GM23338 (cell line): Measurements from ENCODE around the gene ADGRE3. TPM values are rescaled to one million over a fixed set of nuclear protein-coding genes. Genes with fewer than 3 reads are reported as not detected.

Experiments used
- ATAC-seq: fragments of 200-7000 bp; cut with Tn5 transposase; 3 replicates; pipeline ENCODE4 v1.9.1; 2020
- DNase-seq: peaks from one replicate; pipeline ENCODE4 v3.0.0-alpha.2; 2015; ENCODE audit warnings: low spot score
- H2AFZ ChIP-seq: fragments of 200-600 bp; sonication (generic); 2 replicates; pipeline ENCODE4 v1.8.0; 2016; ENCODE audit warnings: antibody characterized with exemption, mild to moderate bottlenecking, moderate library complexity
- H3F3A ChIP-seq: fragments of 200-600 bp; sonication (generic); replicated peaks from 2 replicates; pipeline ENCODE4 v1.8.0; 2017; ENCODE audit warnings: antibody characterized with exemption, mixed run types, low read depth
- H3K27ac ChIP-seq: fragments of 200-600 bp; sonication (generic); 2 replicates; pipeline ENCODE4 v1.6.1; 2016; ENCODE audit warnings: low read depth
- H3K27me3 ChIP-seq: fragments of 200-600 bp; sonication (generic); 2 replicates; pipeline ENCODE4 v1.8.0; 2016; ENCODE audit warnings: mild to moderate bottlenecking, mixed run types, moderate library complexity; ENCODE audit not compliant: insufficient read depth
- H3K36me3 ChIP-seq: fragments of 200-600 bp; sonication (generic); 2 replicates; pipeline ENCODE4 v1.8.0; 2016; ENCODE audit warnings: mild to moderate bottlenecking; ENCODE audit not compliant: insufficient read depth
- H3K4me1 ChIP-seq: fragments of 200-600 bp; sonication (generic); 2 replicates; pipeline ENCODE4 v1.8.0; 2016; ENCODE audit warnings: mild to moderate bottlenecking, moderate library complexity; ENCODE audit not compliant: insufficient read depth
- H3K4me2 ChIP-seq: fragments of 200-600 bp; sonication (generic); 2 replicates; pipeline ENCODE4 v1.7.1; 2017; ENCODE audit warnings: mixed run types
- H3K4me3 ChIP-seq: fragments of 200-600 bp; sonication (generic); 2 replicates; pipeline ENCODE4 v1.6.1; 2016; ENCODE audit warnings: mixed run types
- H3K79me2 ChIP-seq: fragments of 200-600 bp; sonication (generic); replicated peaks from 2 replicates; pipeline ENCODE4 v1.8.0; 2017; ENCODE audit warnings: mild to moderate bottlenecking; ENCODE audit not compliant: insufficient read depth
- H3K9me2 ChIP-seq: fragments of 200-600 bp; sonication (generic); 2 replicates; pipeline ENCODE4 v1.8.0; 2017; ENCODE audit not compliant: insufficient read depth
- H4K20me1 ChIP-seq: fragments of 200-600 bp; sonication (generic); replicated peaks from 2 replicates; pipeline ENCODE4 v1.8.0; 2017; ENCODE audit warnings: mild to moderate bottlenecking; ENCODE audit not compliant: insufficient read depth
- H3K27ac Mint-ChIP-seq: 2 replicates; pipeline ENCODE4 v1.8.0; 2020; ENCODE audit warnings: inconsistent platforms, mild to moderate bottlenecking, moderate library complexity, mixed read lengths
- H3K27me3 Mint-ChIP-seq: 3 replicates; pipeline ENCODE4 v1.8.0; 2022; ENCODE audit warnings: low read depth, mild to moderate bottlenecking, moderate library complexity, mixed read lengths, inconsistent platforms; ENCODE audit not compliant: insufficient read depth, poor library complexity
- H3K36me3 Mint-ChIP-seq: 3 replicates; pipeline ENCODE4 v1.8.0; 2021; ENCODE audit warnings: low read depth, mild to moderate bottlenecking, inconsistent platforms, moderate library complexity, mixed read lengths
- H3K4me1 Mint-ChIP-seq: 3 replicates; pipeline ENCODE4 v1.8.0; 2020; ENCODE audit warnings: mild to moderate bottlenecking, inconsistent platforms, mixed read lengths
- H3K4me3 Mint-ChIP-seq: 3 replicates; pipeline ENCODE4 v1.8.0; 2021; ENCODE audit warnings: moderate library complexity, mild to moderate bottlenecking, inconsistent platforms, mixed read lengths
- H3K9me3 Mint-ChIP-seq: 3 replicates; pipeline ENCODE4 v1.8.0; 2020; ENCODE audit warnings: moderate library complexity, mild to moderate bottlenecking, inconsistent platforms, mixed read lengths
- EZH2 ChIP-seq: fragments of 200-600 bp; sonication (generic); IDR thresholded peaks from one replicate; pipeline ENCODE4 v1.8.0; 2017; ENCODE audit warnings: antibody characterized with exemption, mild to moderate bottlenecking, low read depth; ENCODE audit not compliant: unreplicated experiment
- POLR2AphosphoS5 ChIP-seq: IDR thresholded peaks from 2 replicates; pipeline ENCODE4 v1.6.1; 2016; ENCODE audit warnings: antibody characterized with exemption, low read depth
- polyA plus RNA-seq: library from polyadenylated mRNA; unstranded; fragments of >200 nt; fragmentation: Nextera tagmentation; extraction: Ambion mirVana; gene quantifications from 2 replicates; pipeline ENCODE4 v1.2.1, GENCODE V29; 2016
- total RNA-seq: library from RNA; depleted of rRNA; stranded (reverse); fragments of >200 nt; shearing (Covaris generic); gene quantifications from 2 replicates; pipeline ENCODE4 v1.2.3, GENCODE V29; 2014
- TF ChIP-seq, protein P1 (sequence below): fragments of 250-450 bp; sonication (Bioruptor Pico); IDR thresholded peaks from 2 replicates; pipeline ENCODE4 v1.5.0; 2020; ENCODE audit warnings: mild to moderate bottlenecking, moderate library complexity
- TF ChIP-seq, protein P2 (sequence below), 2 experiments: fragments of 200-600 bp in 1 of 2; sonication (generic) in 1 of 2; conservative IDR thresholded peaks; 2 replicates each; pipeline versions ENCODE4 v1.5.1 to v1.6.1; 2016 to 2017; ENCODE audit warnings: antibody characterized with exemption in 2 of 2, low read depth in 2 of 2, mild to moderate bottlenecking in 2 of 2, moderate library complexity in 1 of 2

Gene ADGRE3
- total and polyA plus RNA-seq, 2 experiments from 2014 or later, result not detected

DNA sequence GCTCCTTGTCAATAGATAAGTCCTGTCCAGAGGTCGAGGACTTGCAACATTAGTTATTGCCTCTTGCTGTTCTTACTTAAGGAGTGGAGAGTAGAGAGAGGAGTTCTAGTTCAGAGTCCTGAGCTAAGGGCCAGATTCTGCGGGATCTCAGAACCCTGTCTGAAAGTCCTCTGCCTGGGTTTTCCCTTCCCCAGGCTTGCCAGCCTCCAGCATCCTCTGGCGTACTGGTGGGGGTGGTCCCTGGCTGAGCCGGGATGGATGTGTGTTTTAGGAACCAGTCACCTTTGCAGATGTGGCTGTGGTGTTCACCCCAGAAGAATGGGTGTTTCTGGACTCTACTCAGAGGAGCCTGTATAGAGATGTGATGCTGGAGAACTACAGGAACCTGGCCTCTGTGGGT is 41.2 kb upstream of the ADGRE3 start (continued):
- TF ChIP-seq, protein P1, sequence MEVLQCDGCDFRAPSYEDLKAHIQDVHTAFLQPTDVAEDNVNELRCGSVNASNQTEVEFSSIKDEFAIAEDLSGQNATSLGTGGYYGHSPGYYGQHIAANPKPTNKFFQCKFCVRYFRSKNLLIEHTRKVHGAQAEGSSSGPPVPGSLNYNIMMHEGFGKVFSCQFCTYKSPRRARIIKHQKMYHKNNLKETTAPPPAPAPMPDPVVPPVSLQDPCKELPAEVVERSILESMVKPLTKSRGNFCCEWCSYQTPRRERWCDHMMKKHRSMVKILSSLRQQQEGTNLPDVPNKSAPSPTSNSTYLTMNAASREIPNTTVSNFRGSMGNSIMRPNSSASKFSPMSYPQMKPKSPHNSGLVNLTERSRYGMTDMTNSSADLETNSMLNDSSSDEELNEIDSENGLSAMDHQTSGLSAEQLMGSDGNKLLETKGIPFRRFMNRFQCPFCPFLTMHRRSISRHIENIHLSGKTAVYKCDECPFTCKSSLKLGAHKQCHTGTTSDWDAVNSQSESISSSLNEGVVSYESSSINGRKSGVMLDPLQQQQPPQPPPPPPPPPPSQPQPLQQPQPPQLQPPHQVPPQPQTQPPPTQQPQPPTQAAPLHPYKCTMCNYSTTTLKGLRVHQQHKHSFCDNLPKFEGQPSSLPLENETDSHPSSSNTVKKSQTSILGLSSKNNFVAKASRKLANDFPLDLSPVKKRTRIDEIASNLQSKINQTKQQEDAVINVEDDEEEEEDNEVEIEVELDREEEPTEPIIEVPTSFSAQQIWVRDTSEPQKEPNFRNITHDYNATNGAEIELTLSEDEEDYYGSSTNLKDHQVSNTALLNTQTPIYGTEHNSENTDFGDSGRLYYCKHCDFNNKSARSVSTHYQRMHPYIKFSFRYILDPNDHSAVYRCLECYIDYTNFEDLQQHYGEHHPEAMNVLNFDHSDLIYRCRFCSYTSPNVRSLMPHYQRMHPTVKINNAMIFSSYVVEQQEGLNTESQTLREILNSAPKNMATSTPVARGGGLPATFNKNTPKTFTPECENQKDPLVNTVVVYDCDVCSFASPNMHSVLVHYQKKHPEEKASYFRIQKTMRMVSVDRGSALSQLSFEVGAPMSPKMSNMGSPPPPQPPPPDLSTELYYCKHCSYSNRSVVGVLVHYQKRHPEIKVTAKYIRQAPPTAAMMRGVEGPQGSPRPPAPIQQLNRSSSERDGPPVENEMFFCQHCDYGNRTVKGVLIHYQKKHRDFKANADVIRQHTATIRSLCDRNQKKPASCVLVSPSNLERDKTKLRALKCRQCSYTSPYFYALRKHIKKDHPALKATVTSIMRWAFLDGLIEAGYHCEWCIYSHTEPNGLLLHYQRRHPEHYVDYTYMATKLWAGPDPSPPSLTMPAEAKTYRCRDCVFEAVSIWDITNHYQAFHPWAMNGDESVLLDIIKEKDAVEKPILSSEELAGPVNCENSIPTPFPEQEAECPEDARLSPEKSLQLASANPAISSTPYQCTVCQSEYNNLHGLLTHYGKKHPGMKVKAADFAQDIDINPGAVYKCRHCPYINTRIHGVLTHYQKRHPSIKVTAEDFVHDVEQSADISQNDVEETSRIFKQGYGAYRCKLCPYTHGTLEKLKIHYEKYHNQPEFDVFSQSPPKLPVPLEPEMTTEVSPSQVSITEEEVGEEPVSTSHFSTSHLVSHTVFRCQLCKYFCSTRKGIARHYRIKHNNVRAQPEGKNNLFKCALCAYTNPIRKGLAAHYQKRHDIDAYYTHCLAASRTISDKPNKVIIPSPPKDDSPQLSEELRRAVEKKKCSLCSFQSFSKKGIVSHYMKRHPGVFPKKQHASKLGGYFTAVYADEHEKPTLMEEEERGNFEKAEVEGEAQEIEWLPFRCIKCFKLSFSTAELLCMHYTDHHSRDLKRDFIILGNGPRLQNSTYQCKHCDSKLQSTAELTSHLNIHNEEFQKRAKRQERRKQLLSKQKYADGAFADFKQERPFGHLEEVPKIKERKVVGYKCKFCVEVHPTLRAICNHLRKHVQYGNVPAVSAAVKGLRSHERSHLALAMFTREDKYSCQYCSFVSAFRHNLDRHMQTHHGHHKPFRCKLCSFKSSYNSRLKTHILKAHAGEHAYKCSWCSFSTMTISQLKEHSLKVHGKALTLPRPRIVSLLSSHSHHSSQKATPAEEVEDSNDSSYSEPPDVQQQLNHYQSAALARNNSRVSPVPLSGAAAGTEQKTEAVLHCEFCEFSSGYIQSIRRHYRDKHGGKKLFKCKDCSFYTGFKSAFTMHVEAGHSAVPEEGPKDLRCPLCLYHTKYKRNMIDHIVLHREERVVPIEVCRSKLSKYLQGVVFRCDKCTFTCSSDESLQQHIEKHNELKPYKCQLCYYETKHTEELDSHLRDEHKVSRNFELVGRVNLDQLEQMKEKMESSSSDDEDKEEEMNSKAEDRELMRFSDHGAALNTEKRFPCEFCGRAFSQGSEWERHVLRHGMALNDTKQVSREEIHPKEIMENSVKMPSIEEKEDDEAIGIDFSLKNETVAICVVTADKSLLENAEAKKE (CRISPR knock-in tag), result no peak
- TF ChIP-seq POLR2AphosphoS5, result no peak
- TF ChIP-seq EZH2, result no peak

DNA sequence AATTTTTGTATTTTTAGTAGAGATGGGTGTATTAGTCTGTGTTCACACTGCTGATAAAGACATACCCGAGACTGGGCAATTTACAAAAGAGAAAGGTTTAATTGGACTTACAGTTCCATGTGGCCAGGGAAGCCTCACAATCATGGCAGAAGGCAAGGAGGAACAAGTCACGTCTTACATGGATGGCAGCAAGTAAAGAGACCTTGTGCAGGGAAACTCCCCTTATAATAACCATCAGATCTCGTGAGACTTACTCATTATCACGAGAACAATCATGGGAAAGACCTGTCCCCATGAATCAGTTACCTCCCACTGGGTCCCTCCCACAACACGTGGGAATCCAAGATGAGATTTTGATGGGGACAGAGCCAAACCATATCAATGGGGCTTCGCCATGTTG is 29.8 kb upstream of the ADGRE3 start:
- H3K9me3 Mint-ChIP-seq, result peaks cover 32% of the 10 kb centered on the region
- Histone ChIP-seq H3K4me3 (no peak overlapping the region), H3F3A (no peaks in the 10 kb centered on the region), H3K4me1 (no peaks in the 10 kb centered on the region), H2AFZ (no peak overlapping the region), H4K20me1 (no peaks in the 10 kb centered on the region), H3K27me3 (no peaks in the 10 kb centered on the region), H3K4me2 (no peak overlapping the region), H3K9me2 (no peaks in the 10 kb centered on the region), H3K36me3 (peaks cover 13% of the 10 kb centered on the region; the same call in 1 of the 2 replicates), H3K79me2 (no peaks in the 10 kb centered on the region), H3K27ac (no peak overlapping the region)
- no peak overlapping the region for H3K27ac Mint-ChIP-seq
- peaks cover 88% of the 10 kb centered on the region for H3K36me3 Mint-ChIP-seq
- no peaks in the 10 kb centered on the region for H3K4me1 Mint-ChIP-seq
- H3K4me3 Mint-ChIP-seq, result no peak overlapping the region
- peaks cover 5% of the 10 kb centered on the region for H3K27me3 Mint-ChIP-seq
- ATAC-seq, result no peak
- TF ChIP-seq, protein P2, sequence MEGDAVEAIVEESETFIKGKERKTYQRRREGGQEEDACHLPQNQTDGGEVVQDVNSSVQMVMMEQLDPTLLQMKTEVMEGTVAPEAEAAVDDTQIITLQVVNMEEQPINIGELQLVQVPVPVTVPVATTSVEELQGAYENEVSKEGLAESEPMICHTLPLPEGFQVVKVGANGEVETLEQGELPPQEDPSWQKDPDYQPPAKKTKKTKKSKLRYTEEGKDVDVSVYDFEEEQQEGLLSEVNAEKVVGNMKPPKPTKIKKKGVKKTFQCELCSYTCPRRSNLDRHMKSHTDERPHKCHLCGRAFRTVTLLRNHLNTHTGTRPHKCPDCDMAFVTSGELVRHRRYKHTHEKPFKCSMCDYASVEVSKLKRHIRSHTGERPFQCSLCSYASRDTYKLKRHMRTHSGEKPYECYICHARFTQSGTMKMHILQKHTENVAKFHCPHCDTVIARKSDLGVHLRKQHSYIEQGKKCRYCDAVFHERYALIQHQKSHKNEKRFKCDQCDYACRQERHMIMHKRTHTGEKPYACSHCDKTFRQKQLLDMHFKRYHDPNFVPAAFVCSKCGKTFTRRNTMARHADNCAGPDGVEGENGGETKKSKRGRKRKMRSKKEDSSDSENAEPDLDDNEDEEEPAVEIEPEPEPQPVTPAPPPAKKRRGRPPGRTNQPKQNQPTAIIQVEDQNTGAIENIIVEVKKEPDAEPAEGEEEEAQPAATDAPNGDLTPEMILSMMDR (conservative IDR thresholded peaks at IDR 0.05; ENCODE audit: low read depth in 2 of 2), result no peak
- no peak for DNase-seq
